Fibroblast of skin of right quadriceps (primary cell): ENCODE results near the gene KCNV2.
"Not testable (repeated sequence)": the region's sequence is repeated elsewhere in the genome, so short reads cannot be mapped to it uniquely, and the experiment has no call there.

Experiments used
- DNase-seq: peaks from one replicate; pipeline ENCODE4 v3.0.0-alpha.2; 2013

Gene KCNV2

GRCh38 chr9:2717385-2717784 lies at the start of gene KCNV2:
TSS of gene KCNV2 (plus strand) at chr9:2717510. CDS start at chr9:2717740, 230 bp downstream.
- no peak for DNase-seq

DNA sequence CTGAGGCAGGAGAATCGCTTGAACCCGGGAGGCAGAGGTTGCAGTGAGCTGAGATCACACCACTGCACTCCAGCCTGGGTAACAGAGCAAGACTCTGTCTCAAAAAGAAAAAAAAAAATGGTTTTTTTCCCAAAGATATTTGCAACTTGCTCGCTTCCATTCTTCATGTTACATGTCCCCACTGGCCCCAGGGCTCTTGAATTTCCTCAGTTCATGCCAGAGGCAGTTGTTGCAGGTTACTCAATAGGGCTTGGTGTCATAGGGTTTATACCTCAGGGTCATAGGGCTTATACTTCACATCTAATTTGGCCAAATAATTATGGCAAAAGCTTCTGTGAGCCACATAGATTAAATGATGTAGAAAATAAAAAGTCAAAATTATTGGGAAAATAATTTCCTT lies 44.1 kb upstream of the KCNV2 start:
- DNase-seq = no peak

GRCh38 chr9:2674141-2674824 lies 43.0 kb upstream of the KCNV2 start:
- DNase-seq = no peak

DNA sequence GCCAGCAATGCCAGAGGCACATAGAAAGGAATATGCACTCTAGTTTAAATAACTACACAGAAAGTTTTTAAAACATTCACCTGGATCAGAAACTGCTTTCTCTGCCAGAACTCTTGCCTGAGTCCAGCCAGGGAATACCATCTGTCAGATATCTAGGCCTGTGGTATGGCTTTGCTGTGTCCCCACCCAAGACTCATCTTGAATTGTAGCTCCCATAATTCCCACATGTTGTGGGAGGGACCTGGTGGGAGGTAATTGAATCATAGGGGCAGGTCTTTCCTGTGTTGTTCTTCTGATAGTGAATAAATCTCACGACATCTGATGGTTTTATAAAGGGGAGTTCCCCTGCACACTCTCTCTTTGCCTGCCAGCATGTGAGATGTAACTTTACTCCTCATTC lies 41.5 kb upstream of the KCNV2 start:
- no peak for DNase-seq

DNA sequence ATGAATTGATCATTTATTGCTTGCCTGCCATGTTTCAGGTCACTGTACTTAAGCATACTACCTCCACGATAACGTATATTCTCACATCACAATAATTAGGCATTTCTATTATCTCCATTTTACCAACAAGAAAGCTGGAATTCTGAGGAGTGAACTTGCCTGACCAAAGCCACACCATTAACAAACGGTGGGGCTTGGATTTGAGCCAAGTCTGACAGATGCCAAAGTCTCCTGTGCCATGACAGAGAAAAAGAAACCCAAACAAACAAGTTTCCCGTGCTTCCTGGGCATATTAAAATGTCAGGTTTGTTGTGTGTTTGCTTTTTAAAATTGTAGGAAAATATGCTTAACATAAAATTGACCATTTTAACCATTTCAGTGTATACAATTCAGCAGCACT lies 40.8 kb upstream of the KCNV2 start:
- no peak for DNase-seq

DNA sequence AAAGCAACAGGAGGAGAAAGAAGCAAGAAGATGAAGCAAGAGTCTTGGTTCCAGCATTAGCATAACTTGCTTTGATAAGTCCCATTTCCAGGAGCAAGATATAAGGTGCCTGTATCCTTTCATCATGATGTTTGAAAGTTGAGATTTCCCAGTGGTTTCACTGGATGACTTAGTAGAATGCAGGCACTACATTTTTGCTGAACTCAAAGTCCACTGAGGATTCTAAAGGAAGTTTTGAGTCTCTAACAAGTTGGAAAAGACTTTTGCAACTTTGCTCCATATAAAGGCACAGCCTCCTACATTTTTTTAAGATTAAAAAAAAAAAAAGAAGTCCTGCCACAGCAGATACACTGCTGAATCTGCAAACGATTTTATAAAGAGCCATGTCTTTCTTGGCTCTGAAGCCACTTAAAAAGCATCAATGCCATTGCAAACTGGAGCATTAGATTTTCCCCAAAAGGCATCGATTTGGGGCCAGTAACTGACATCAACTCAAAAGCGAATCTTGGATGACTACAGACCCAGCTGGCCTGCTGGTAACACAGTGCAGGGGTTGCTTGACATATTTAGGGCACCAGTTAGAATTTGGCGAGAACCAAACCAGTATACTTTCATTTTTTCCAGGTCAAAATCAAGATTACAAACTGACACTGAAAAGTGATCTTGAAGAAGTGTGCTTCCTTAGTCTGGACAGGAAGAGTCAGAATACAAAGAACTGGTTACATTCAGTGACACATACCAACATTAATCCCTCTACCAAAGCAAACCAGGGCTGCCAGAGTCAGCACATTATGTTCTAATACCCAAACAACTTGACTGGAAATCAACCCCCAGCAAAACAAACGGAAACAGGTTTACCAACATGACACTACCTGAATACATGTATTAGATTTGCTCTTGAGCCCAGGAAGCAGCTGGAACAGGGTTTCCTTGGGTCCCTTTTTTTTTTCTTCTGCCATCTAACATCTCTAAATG lies 39.1 kb upstream of the KCNV2 start:
- no peak for DNase-seq

GRCh38 chr9:2679011-2679410 lies 38.3 kb upstream of the KCNV2 start:
- DNase-seq = no peak

DNA sequence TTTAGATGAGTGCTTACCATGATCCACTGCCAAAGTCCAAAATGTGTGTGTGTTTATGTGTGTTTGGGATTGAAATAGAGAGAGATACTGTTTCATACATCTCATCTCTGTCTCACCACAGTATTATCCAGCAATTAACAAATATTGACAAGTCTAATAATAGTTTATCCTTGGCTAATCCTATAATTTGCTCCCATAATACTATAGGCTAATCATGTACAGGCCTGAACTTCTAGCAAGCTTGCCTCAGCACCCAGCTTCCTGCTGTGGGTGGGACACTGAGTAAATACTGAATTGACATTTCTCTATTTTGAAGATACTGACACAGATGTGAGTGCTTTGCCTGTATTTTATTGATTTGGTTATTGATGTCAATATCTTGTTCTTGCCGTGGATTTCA lies 35.3 kb upstream of the KCNV2 start:
- DNase-seq = no peak

DNA sequence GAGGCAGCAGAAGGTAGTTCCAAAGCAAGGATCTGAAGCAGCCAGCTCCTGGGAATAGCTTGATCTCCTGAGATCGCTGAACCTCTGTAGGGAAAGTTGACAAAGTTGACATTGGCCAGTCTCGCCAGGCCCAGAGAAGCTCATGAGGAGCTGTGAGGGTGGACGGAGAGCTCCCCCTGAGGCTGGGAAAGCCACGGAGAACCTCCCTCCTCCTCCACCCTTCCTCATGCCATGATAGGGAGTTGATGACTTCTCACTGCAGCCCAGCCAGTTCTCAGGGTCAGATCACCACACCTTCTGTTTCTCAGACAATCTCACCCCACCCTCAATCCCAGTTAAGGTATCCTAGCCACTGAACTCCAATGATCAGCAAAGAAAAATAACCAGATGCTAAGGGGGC lies 30.4 kb upstream of the KCNV2 start:
- no peak for DNase-seq

DNA sequence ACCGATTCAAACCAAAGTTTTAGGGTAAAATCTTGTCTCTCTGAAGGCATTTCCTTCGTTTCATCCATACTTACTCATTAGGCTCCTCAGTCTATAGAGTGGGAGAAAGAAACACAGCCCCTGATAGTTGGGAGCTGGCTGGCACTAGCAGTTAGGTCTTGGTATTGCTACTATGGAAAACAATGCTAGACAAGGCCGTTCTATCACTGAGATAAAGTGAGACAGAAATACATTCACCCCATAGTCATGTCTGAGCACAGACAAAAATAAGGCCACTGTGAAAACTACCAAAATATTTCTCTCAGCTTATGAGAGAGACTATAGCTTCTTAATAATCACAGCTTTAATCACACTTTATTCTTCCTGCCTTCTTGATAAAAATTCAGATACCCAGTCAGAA lies 28.7 kb upstream of the KCNV2 start:
- no peak for DNase-seq

- DNase-seq = no peak
These were observed 26.1 kb upstream of the KCNV2 start for GRCh38 chr9:2691212-2691611.

DNA sequence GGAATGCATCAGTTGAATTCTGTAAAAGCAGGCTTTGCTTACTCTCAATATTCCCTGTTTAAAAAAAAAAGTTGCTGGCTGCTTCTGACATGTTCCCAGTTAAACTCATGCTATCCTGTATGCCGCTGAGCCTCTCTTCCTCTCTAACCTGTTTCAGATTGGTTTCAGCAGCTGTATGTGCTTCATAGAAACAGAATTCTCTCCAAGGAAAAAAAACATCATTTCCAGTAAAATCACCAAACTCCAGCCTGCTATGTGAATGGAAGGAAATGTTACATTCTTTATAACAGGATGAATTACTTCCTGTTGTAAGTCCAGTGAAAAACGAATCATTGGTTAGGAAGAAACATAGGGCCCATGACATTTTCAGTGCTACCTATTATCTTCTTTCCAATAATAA lies 25.7 kb upstream of the KCNV2 start:
- DNase-seq = peak; percentile 43

DNA sequence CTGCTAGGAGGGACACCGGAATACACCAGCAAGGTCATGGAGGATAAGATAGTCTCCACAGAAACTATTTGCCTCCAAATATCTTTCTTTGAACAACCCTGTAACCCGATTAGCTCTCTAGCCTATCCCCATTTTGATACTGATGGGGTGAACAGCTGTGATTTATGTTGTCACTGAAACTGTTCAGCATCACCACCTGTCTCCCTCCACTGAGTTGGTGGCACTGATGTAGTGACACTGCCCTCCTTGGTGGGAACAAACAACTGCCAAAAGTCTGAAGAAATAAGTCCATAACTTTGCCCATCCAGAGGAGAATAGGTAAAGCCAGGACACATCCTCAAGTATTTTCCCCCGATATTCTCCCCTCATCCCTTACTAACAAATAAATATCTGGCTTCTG lies 24.3 kb upstream of the KCNV2 start:
- no peak for DNase-seq

DNA sequence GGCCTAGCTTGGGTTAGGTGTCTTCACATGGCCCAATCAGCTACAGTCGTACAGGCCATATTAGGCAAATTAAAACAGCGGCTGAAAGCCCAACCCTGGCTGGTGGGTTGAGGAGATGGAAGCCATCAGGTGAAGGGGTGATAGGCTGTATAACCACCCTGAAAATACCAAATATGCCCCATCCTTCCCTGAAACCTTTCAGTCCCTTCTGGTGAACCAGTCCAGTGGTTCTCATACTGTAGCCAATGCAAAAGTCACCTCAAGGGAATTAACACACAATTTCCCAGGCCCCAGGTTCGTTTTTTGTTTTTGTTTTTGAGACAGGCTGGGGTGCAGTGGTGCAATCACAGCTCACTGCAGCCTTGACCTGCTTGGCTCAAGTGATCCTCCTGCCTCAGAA lies 19.8 kb upstream of the KCNV2 start:
- DNase-seq = no peak

DNA sequence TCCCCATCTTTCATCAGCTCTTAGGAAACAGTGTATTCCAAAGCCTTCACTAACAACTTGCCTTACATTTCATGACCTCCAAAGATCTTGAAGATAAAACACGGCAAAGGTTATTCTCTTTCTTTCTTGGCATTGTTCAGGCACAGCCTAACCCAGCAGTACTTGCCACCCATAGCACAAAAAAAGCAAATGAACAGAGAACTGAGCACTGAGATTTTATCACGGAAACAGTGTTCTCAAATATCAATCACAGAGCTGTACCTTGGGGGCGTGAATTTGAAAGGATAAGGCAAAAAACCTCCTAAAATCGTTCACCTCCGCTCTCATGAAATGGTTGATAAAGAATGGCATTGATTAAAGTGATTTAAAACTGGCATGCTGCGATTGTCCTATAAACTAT lies 16.9 kb upstream of the KCNV2 start:
- no peak for DNase-seq

GRCh38 chr9:2700909-2701550 lies 16.3 kb upstream of the KCNV2 start:
- DNase-seq = no peak

DNA sequence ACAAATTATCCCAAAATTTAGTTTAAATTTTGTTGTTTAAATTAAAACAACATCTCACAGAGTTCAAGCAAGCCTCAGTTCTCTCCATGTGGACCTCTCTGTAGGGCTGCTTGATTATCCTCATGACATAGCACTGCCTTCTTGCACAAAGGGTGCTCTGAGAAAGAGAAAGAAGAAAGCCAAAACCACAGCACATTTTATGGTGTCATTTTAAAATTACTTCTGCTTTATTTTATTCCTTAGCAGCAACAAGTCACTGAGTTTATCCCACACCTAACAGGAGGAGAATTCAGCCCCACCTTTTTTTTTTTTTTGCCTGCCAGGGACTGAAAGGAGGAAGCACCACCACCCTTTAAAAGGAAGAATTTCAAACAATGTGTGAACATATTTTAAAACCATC lies 12.8 kb upstream of the KCNV2 start:
- DNase-seq = no peak

- not testable (repeated sequence) for DNase-seq
These were observed 10.1 kb upstream of the KCNV2 start for GRCh38 chr9:2707256-2707655.

- DNase-seq = no peak
These were observed 7.6 kb upstream of the KCNV2 start for GRCh38 chr9:2709645-2710101.

DNA sequence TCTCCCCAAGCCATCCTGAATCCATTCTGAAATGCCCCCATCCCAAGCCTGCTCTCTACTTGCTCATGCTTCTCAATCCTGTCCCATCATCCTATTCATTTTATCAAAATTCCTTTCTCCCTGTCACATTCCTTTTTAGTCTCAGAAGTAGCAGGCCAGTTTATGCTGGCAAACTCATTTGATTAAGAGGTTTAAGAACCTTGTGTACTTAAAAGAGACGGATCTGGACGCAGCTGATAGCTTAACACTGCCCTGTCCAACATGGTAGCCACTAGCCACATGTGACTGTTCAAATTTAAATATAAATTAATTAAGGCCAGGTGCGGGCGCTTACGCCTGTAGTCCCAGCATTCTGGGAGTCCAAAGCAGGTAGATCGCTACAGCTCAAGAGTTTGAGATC lies 5.6 kb upstream of the KCNV2 start:
- DNase-seq = no peak

GRCh38 chr9:2718001-2718697 lies 839 bp downstream of the KCNV2 start:
- no peak for DNase-seq

DNA sequence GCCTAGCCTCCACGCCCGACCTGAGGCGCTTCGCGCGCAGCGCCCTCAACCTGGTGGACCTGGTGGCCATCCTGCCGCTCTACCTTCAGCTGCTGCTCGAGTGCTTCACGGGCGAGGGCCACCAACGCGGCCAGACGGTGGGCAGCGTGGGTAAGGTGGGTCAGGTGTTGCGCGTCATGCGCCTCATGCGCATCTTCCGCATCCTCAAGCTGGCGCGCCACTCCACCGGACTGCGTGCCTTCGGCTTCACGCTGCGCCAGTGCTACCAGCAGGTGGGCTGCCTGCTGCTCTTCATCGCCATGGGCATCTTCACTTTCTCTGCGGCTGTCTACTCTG lies 1.4 kb downstream of the KCNV2 start:
- no peak for DNase-seq

- DNase-seq = no peak
These were observed 2.9 kb downstream of the KCNV2 start for GRCh38 chr9:2720179-2720654.
